Measurements from ENCODE around the gene EXOSC3. TPM values are rescaled to one million over a fixed set of nuclear protein-coding genes. Genes with fewer than 3 reads are reported as not detected.

The EXOSC3 gene
- total RNA-seq, 4 donors from 2014 or later: 32.0 to 52.0 (median 43.0) TPM

DNA sequence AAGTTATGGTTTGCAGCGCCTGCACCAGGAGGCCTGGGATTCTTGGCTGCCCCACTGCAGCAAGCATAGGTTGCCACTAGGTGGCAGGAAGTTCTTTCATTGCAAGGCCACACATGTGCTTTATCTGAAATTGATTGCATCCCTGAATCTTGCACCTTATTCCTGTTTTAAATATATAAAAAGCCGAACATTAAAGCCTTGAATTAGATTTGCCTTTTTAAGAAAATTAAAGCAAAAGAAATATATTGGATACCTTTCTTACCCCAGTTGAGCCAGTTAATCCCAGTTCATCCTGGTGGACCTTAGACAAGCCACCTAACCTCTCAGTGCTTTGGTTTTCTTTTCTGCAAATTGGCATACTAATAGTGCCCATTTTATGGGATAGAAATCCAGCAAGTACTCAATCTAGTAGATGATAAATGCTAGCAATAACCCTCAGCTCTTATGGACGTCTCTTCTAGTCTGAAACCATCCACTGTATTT lies 37.6 kb downstream of the EXOSC3 start:
- 29% methylated on average over 3 of the region's 3 CpGs for WGBS
- H3K4me3 ChIP-seq: no peak overlapping the region
- intact Hi-C loops (cut with DNase I): loop anchor here (10.0 kb wide), 1 partner anchor 617 kb away; no protein-coding TSS in a partner anchor
- no peaks in the 10 kb centered on the region for H3K36me3 ChIP-seq
- DNase-seq (ENCODE audit: extremely low spot score): no peak
- TF ChIP-seq POLR2AphosphoS5 (IDR thresholded peaks at IDR 0.05) (no peak), EP300 (IDR thresholded peaks at IDR 0.05) (no peak)
- TF ChIP-seq, protein P1, sequence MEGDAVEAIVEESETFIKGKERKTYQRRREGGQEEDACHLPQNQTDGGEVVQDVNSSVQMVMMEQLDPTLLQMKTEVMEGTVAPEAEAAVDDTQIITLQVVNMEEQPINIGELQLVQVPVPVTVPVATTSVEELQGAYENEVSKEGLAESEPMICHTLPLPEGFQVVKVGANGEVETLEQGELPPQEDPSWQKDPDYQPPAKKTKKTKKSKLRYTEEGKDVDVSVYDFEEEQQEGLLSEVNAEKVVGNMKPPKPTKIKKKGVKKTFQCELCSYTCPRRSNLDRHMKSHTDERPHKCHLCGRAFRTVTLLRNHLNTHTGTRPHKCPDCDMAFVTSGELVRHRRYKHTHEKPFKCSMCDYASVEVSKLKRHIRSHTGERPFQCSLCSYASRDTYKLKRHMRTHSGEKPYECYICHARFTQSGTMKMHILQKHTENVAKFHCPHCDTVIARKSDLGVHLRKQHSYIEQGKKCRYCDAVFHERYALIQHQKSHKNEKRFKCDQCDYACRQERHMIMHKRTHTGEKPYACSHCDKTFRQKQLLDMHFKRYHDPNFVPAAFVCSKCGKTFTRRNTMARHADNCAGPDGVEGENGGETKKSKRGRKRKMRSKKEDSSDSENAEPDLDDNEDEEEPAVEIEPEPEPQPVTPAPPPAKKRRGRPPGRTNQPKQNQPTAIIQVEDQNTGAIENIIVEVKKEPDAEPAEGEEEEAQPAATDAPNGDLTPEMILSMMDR (IDR thresholded peaks at IDR 0.05): peak; percentile 71 to 94 (median 72)
- H3K9me3 ChIP-seq: no peaks in the 10 kb centered on the region
- H3K4me1 ChIP-seq: no peaks in the 10 kb centered on the region
- no peaks in the 10 kb centered on the region for H3K27me3 ChIP-seq
- H3K27ac ChIP-seq (replicated peaks in 1 of 4): no peak overlapping the region

DNA sequence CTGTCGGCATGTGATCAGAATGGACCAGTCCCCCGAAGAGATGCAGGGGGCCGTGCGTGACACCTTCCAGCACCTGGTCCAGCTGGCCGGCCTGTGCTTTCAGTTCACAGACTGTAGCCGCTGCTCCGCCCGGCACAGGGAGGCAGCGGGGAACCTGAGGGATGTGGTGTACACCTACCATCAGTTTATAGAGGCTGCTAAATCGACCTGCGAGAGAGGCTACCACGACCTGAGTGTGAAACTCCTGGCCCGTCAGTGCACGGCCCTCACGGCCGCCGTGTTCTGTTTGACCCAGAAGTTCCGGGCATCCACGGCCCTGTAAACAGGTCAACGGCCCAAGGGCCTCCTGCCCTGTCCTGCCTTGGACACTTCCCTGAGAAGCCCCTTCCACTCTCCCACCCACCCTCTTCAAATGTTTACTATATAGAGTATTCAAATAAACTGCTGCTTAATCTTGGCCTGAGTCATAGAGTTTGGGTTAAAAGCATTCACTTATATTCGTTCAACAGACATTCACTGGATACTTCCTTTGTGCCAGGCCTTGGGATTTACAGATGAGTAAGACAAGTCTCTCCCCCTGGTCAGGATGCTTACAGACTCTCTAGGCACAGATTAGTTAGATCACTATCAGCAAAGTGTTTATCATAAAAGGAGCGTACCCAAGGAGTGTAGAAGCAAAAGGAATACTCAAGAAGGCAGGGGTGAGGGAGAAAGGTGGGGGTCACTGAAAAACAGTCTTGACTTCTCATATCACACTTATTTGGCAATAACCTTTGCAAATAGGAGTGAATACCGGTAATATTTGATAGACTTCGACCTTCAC lies 38.2 kb downstream of the EXOSC3 start:
- H3K27ac ChIP-seq (replicated peaks in 1 of 4): no peak overlapping the region
- no peaks in the 10 kb centered on the region for H3K36me3 ChIP-seq
- intact Hi-C loops (cut with DNase I): loop anchor here (10.0 kb wide), 1 partner anchor 618 kb away; no protein-coding TSS in a partner anchor
- no peaks in the 10 kb centered on the region for H3K9me3 ChIP-seq
- no peak for DNase-seq (ENCODE audit: extremely low spot score)
- H3K4me3 ChIP-seq: no peak overlapping the region
- no peaks in the 10 kb centered on the region for H3K27me3 ChIP-seq
- WGBS: 77% methylated on average over 14 of the region's 24 CpGs
- TF ChIP-seq POLR2A (IDR thresholded peaks at IDR 0.05; ENCODE audit: low read depth) (no peak), EP300 (IDR thresholded peaks at IDR 0.05) (no peak), POLR2AphosphoS5 (IDR thresholded peaks at IDR 0.05) (no peak)
- TF ChIP-seq, protein P1 (IDR thresholded peaks at IDR 0.05): no peak
- H3K4me1 ChIP-seq: no peaks in the 10 kb centered on the region

DNA sequence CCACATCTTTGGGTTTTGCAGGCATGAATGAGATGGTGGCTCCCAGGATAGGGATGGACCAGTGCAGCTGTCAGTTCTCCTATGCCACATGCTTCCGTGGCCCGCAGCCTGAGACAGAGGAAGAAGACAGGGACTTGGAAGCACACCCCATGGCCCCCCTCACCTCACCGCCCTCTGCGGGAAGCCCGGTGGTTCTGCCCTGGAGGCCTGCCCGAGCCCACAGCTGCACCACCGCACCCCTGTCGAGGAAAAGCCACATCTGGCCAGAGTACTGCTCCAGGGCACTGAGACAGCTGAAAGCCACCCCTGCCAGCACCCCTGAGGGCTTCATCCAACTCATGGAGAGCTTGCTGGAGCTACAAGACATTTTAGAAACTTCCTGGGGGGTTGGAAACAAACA lies 38.9 kb downstream of the EXOSC3 start:
- intact Hi-C loops (cut with DNase I): loop anchor here (10.0 kb wide), 1 partner anchor 619 kb away; no protein-coding TSS in a partner anchor
- TF ChIP-seq, protein P1 (IDR thresholded peaks at IDR 0.05): no peak
- TF ChIP-seq POLR2A (IDR thresholded peaks at IDR 0.05; ENCODE audit: low read depth) (no peak), POLR2AphosphoS5 (IDR thresholded peaks at IDR 0.05) (no peak), EP300 (IDR thresholded peaks at IDR 0.05) (no peak)
- no peaks in the 10 kb centered on the region for H3K9me3 ChIP-seq
- no peaks in the 10 kb centered on the region for H3K27me3 ChIP-seq
- no peaks in the 10 kb centered on the region for H3K36me3 ChIP-seq
- no peak overlapping the region for H3K27ac ChIP-seq (replicated peaks in 1 of 4)
- no peak for DNase-seq (ENCODE audit: extremely low spot score)
- H3K4me3 ChIP-seq: no peak overlapping the region
- H3K4me1 ChIP-seq: no peaks in the 10 kb centered on the region
- WGBS: 81% methylated on average over 5 of the region's 8 CpGs

DNA sequence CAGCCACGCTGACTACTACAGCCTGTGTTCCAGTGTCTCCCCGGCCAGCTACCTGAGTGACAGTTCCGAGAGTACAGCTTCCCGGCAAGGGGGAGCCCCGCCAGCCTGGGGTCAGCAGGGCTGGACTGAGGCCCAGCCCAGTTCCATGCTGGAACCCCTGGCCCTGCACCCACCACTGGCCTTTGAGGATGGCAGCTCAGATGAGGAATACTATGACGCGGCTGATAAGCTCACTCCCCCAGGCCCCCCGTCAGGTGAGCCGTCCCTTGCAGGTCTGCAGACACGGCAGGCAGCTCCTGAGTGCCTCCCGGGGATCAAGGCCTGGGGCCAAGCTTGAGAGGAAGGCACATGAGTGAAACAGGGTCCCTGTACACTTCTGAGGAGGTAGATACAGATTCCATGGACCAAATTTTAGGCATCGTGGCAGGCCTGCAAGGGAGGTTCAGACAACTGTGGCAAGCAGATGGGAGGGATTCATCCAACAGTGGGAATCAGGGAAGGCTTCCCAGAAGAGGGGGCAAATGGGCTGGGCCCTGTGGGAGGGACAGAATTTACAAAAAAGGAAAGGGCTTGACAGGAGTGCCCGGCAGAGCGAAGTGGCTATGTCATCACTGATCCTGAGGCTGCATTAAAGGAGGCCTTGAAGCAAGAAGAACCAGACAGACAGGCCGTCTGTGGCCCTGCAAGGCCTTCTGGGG lies 44.1 kb downstream of the EXOSC3 start:
- Histone ChIP-seq H3K27ac (replicated peaks in 1 of 4) (no peak overlapping the region), H3K9me3 (no peaks in the 10 kb centered on the region), H3K36me3 (no peaks in the 10 kb centered on the region), H3K27me3 (no peaks in the 10 kb centered on the region), H3K4me3 (no peak overlapping the region), H3K4me1 (no peaks in the 10 kb centered on the region)
- no peak for TF ChIP-seq POLR2AphosphoS5 (IDR thresholded peaks at IDR 0.05)
- TF ChIP-seq, protein P1 (IDR thresholded peaks at IDR 0.05): no peak
- TF ChIP-seq POLR2A (IDR thresholded peaks at IDR 0.05; ENCODE audit: low read depth): no peak
- no peak for TF ChIP-seq EP300 (IDR thresholded peaks at IDR 0.05)
- no peak for DNase-seq (ENCODE audit: extremely low spot score)
- 80% methylated on average over 6 of the region's 15 CpGs for WGBS
- intact Hi-C loops (cut with DNase I): loop anchor here (10.0 kb wide), 1 partner anchor 624 kb away; no protein-coding TSS in a partner anchor

Data from esophagus muscularis mucosa (tissue), 4 donors.